HEK293 (cell line): Measurements from ENCODE around the gene GPHA2.

Experiments used
- CTCF ChIA-PET: fragments of 350-600 bp; formaldehyde crosslinking; extraction: SDS; loops from one replicate; lab custom pipeline; 2021; ENCODE audit warnings: antibody characterized with exemption; lab: Yijun Ruan, JAX
- POLR2A ChIA-PET: fragments of 300-600 bp; formaldehyde crosslinking; extraction: SDS; loops from one replicate; lab custom pipeline; 2020; ENCODE audit warnings: antibody characterized with exemption, inconsistent platforms; lab: Yijun Ruan, JAX
- H3K27ac ChIP-seq: fragments of 200-500 bp; sonication (Bioruptor generic); 2 replicates; pipeline ENCODE4 v1.5.1; 2014; ENCODE audit warnings: low read depth, low read length, control low read depth, inconsistent platforms; ENCODE audit errors: extremely low read depth
- H3K36me3 ChIP-seq, 2 experiments: fragments of 200-500 bp in 1 of 2; sonication (Bioruptor generic) in 1 of 2; 1 replicate in 1 of 2; 2 replicates in 1 of 2; pipeline ENCODE4 v1.5.1; 2014 to 2017; ENCODE audit warnings: inconsistent platforms in 2 of 2, low read length in 2 of 2; ENCODE audit not compliant: control insufficient read depth in 2 of 2, insufficient read depth in 1 of 2
- H3K4me1 ChIP-seq: fragments of 200-500 bp; sonication (Bioruptor generic); 2 replicates; pipeline ENCODE4 v1.5.1; 2014; ENCODE audit warnings: mild to moderate bottlenecking, low read length, inconsistent platforms; ENCODE audit not compliant: control insufficient read depth, insufficient read depth
- H3K4me3 ChIP-seq: 2 replicates; pipeline ENCODE4 v1.5.1; 2011; ENCODE audit warnings: low read depth, mild to moderate bottlenecking, control low read depth, low read length, moderate library complexity
- H3K9me3 ChIP-seq: fragments of 200-500 bp; sonication (Bioruptor generic); 2 replicates; pipeline ENCODE4 v1.5.1; 2014; ENCODE audit warnings: low read depth, low read length, inconsistent platforms; ENCODE audit not compliant: control insufficient read depth, insufficient read depth
- CTCF ChIP-seq: fragments of 450-650 bp; formaldehyde crosslinking; IDR thresholded peaks from 2 replicates; pipeline ENCODE4 v1.5.1; 2016; ENCODE audit warnings: missing biosample characterization, missing genetic modification characterization
- GLIS1 ChIP-seq: fragments of 450-650 bp; formaldehyde crosslinking; IDR thresholded peaks from 2 replicates; pipeline ENCODE4 v1.5.1; 2016; ENCODE audit warnings: missing biosample characterization, missing genetic modification characterization
- SP2 ChIP-seq: fragments of 450-650 bp; formaldehyde crosslinking; IDR thresholded peaks from 2 replicates; pipeline ENCODE4 v1.5.1; 2016; ENCODE audit warnings: missing biosample characterization, missing genetic modification characterization
- ZBTB10 ChIP-seq: fragments of 450-650 bp; formaldehyde crosslinking; IDR thresholded peaks from 2 replicates; pipeline ENCODE4 v1.5.1; 2016; ENCODE audit warnings: missing biosample characterization, missing genetic modification characterization
- ZNF138 ChIP-seq: fragments of 450-650 bp; formaldehyde crosslinking; IDR thresholded peaks from 2 replicates; pipeline ENCODE4 v1.5.1; 2016; ENCODE audit warnings: missing biosample characterization, missing genetic modification characterization, borderline replicate concordance
- ZNF2 ChIP-seq: fragments of 450-650 bp; formaldehyde crosslinking; IDR thresholded peaks from 2 replicates; pipeline ENCODE4 v1.5.1; 2016; ENCODE audit warnings: missing biosample characterization, missing genetic modification characterization
- ZNF26 ChIP-seq: fragments of 450-650 bp; formaldehyde crosslinking; IDR thresholded peaks from 2 replicates; pipeline ENCODE4 v1.5.1; 2016; ENCODE audit warnings: missing biosample characterization, missing genetic modification characterization
- ZNF335 ChIP-seq: fragments of 450-650 bp; formaldehyde crosslinking; conservative IDR thresholded peaks from 2 replicates; pipeline ENCODE4 v1.5.1; 2016; ENCODE audit warnings: missing biosample characterization, missing genetic modification characterization
- ZNF341 ChIP-seq: fragments of 450-650 bp; formaldehyde crosslinking; IDR thresholded peaks from 2 replicates; pipeline ENCODE4; 2016; ENCODE audit warnings: low read depth, missing biosample characterization, missing genetic modification characterization
- ZNF629 ChIP-seq: fragments of 450-650 bp; formaldehyde crosslinking; IDR thresholded peaks from 2 replicates; pipeline ENCODE4 v1.5.1; 2017; ENCODE audit warnings: missing biosample characterization, missing genetic modification characterization
- ZNF670 ChIP-seq: fragments of 450-650 bp; formaldehyde crosslinking; IDR thresholded peaks from 2 replicates; pipeline ENCODE4 v1.5.1; 2016; ENCODE audit warnings: missing biosample characterization, missing genetic modification characterization, low read depth
- ZNF704 ChIP-seq: fragments of 450-650 bp; formaldehyde crosslinking; IDR thresholded peaks from 2 replicates; pipeline ENCODE4 v1.5.1; 2016; ENCODE audit warnings: missing biosample characterization, missing genetic modification characterization
- ZNF791 ChIP-seq: fragments of 450-650 bp; formaldehyde crosslinking; IDR thresholded peaks from 2 replicates; pipeline ENCODE4 v1.5.1; 2016; ENCODE audit warnings: missing biosample characterization, missing genetic modification characterization
- TF ChIP-seq, protein P1 (sequence below): fragments of 450-650 bp; formaldehyde crosslinking; IDR thresholded peaks from 2 replicates; pipeline ENCODE4 v1.5.1; 2016; ENCODE audit warnings: missing biosample characterization, missing genetic modification characterization
- TF ChIP-seq, protein P2 (sequence below): fragments of 450-650 bp; formaldehyde crosslinking; IDR thresholded peaks from 2 replicates; pipeline ENCODE4 v1.5.1; 2016; ENCODE audit warnings: missing biosample characterization, missing genetic modification characterization

GPHA2 gene

GRCh38 chr11:64919627-64920026, 16.1 kb downstream of the GPHA2 start (continued):
- no peak for TF ChIP-seq CTCF
- no peak for TF ChIP-seq ZNF670
- TF ChIP-seq ZNF26 (tag by site-specific recombination): no peak
- TF ChIP-seq SP2 (tag by site-specific recombination): no peak
- no peak for TF ChIP-seq ZBTB10 (tag by site-specific recombination)
- no peak for TF ChIP-seq ZNF2 (tag by site-specific recombination)
- TF ChIP-seq ZNF791: no peak

DNA sequence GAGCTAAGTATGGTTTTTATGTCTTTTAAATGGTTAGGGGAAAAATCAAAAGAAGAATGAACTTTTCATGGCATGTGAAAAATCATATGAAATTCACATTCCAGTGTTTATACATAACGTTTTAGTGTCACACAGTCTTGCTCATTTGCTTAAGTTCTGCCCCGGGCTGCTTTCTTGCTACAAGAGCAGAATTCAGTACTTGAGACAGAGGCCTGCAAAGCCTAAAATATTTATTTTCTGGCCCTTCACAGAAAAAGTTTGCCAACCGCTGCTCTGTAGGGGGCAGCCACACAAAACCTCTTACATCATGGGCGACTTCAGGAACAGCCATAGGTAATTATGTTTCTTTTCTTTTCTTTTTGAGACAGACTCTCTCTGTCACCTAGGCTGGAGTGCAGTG, 17.7 kb downstream of the GPHA2 start:
- Histone ChIP-seq H3K4me1 (no peaks in the 10 kb centered on the region), H3K36me3 (peaks cover 0 to 15% of the 10 kb centered on the region in 2 experiments; a peak in 1 of 3 replicates), H3K4me3 (peak overlapping the region; percentile 42), H3K27ac (peak overlapping the region; percentile 38), H3K9me3 (no peaks in the 10 kb centered on the region)
- ChIA-PET POLR2A (interaction anchor here (1.7 kb wide), 1 partner anchor 123 kb away, joined by 5 read pairs; the partner anchor contains the start of gene SAC3D1), CTCF (interaction anchor here (0.6 to 1.6 kb wide), 4 partner anchors 48 to 112 kb away, joined by 3 to 5 read pairs (median 4); partner anchors contain the start of genes BATF2 and CDC42BPG)
- TF ChIP-seq ZNF335 (tag by site-specific recombination): peak; percentile 53
- TF ChIP-seq ZNF629: no peak
- TF ChIP-seq ZNF138: no peak
- TF ChIP-seq ZNF704 (tag by site-specific recombination): no peak
- peak; percentile 63 for TF ChIP-seq GLIS1 (tag by site-specific recombination)
- TF ChIP-seq, protein P1, sequence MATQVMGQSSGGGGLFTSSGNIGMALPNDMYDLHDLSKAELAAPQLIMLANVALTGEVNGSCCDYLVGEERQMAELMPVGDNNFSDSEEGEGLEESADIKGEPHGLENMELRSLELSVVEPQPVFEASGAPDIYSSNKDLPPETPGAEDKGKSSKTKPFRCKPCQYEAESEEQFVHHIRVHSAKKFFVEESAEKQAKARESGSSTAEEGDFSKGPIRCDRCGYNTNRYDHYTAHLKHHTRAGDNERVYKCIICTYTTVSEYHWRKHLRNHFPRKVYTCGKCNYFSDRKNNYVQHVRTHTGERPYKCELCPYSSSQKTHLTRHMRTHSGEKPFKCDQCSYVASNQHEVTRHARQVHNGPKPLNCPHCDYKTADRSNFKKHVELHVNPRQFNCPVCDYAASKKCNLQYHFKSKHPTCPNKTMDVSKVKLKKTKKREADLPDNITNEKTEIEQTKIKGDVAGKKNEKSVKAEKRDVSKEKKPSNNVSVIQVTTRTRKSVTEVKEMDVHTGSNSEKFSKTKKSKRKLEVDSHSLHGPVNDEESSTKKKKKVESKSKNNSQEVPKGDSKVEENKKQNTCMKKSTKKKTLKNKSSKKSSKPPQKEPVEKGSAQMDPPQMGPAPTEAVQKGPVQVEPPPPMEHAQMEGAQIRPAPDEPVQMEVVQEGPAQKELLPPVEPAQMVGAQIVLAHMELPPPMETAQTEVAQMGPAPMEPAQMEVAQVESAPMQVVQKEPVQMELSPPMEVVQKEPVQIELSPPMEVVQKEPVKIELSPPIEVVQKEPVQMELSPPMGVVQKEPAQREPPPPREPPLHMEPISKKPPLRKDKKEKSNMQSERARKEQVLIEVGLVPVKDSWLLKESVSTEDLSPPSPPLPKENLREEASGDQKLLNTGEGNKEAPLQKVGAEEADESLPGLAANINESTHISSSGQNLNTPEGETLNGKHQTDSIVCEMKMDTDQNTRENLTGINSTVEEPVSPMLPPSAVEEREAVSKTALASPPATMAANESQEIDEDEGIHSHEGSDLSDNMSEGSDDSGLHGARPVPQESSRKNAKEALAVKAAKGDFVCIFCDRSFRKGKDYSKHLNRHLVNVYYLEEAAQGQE (tag by site-specific recombination): peak; percentile 67; the same call in 1 of the 2 replicates
- peak; percentile 50; the same call in 1 of the 2 replicates for TF ChIP-seq ZNF341
- TF ChIP-seq, protein P2, sequence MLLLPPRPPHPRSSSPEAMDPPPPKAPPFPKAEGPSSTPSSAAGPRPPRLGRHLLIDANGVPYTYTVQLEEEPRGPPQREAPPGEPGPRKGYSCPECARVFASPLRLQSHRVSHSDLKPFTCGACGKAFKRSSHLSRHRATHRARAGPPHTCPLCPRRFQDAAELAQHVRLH (tag by site-specific recombination): no peak
